Measurements from ENCODE around the gene CLCN2.

DNA sequence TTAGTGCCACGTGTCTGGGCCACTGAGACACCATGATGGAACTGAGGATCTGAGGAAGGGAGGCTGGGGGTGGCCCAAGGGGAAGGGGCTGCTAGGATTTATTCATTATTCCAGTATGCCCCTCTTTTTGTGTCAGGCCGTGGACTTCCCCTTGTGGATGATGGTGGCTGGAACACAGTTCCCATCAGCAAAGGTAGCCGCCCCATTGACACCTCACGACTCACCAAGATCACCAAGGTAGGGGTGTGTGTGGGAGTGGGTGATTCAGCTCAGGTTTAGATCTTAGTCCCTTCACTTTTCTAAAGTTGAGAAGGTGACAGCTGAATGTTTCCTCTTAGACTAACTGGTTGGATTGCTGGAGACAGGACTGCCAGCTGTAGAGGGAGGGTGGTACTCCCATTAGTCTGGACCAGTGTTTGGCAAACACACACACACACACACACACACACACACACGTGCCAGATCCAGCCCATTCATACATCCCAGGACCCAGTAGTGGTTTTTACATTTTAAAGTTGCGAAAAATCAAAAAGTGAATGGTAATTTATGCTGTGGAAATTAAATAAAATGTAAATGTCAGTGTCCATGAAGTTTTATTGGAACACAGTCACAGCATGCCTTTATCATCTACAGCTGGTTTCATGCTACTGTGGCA, 35.6 kb downstream of the CLCN2 start:
- TF ChIP-seq CTCF (IDR thresholded peaks at IDR 0.05) (no peak), POLR2A (IDR thresholded peaks at IDR 0.05) (no peak)

Measured in vagina (tissue), 2 donors.